Keratinocyte (primary cell): ENCODE measurements around the gene VAV1. TPM values are rescaled to one million over a fixed set of nuclear protein-coding genes. Genes with fewer than 3 reads are reported as not detected.

Source experiments
- DNase-seq: peaks from one replicate; pipeline ENCODE4 v3.0.0-alpha.2; 2011; ENCODE audit warnings: low read depth, missing footprints, low spot score
- FAIRE-seq: peaks from 2 replicates; lab custom pipeline; 2011; peaks lifted over from hg19 to GRCh38; lab: Jason Lieb, UNC
- H2AFZ ChIP-seq: 2 replicates; pipeline ENCODE4 v1.6.0; 2012; ENCODE audit warnings: low read length, control low read depth, inconsistent platforms; ENCODE audit not compliant: control insufficient read depth
- H3K27ac ChIP-seq: 2 replicates; pipeline ENCODE4 v1.5.1; 2011; ENCODE audit warnings: low read length; ENCODE audit not compliant: control insufficient read depth, insufficient read depth
- H3K27me3 ChIP-seq: 3 replicates; pipeline ENCODE4 v1.6.0; 2011; ENCODE audit warnings: low read length; ENCODE audit not compliant: control insufficient read depth, insufficient read depth; ENCODE audit errors: extremely low read depth
- H3K36me3 ChIP-seq, 2 experiments: 2 replicates in 1 of 2; 3 replicates in 1 of 2; pipeline ENCODE4 v1.5.1; 2011; ENCODE audit warnings: low read length in 2 of 2, mild to moderate bottlenecking in 1 of 2; ENCODE audit not compliant: control insufficient read depth in 2 of 2, insufficient read depth in 2 of 2; ENCODE audit errors: extremely low read depth in 1 of 2
- H3K4me1 ChIP-seq: 3 replicates; pipeline ENCODE4 v1.5.1; 2011; ENCODE audit warnings: low read length; ENCODE audit not compliant: control insufficient read depth, insufficient read depth; ENCODE audit errors: extremely low read depth
- H3K4me2 ChIP-seq: 3 replicates; pipeline ENCODE4 v1.6.0; 2011; ENCODE audit warnings: low read depth, low read length; ENCODE audit not compliant: control insufficient read depth, insufficient read depth; ENCODE audit errors: extremely low read depth
- H3K4me3 ChIP-seq, 3 experiments: fragments of 200-600 bp in 1 of 3; sonication (generic) in 1 of 3; 2 replicates in 2 of 3; 3 replicates in 1 of 3; pipeline ENCODE4 v1.5.1; 2011 to 2016; ENCODE audit warnings: low read length in 3 of 3, mild to moderate bottlenecking in 3 of 3, control low read depth in 2 of 3, inconsistent platforms in 1 of 3, low read depth in 1 of 3, mixed read lengths in 1 of 3, mixed run types in 1 of 3, moderate library complexity in 1 of 3; ENCODE audit not compliant: control insufficient read depth in 2 of 3, insufficient read depth in 2 of 3; ENCODE audit errors: extremely low read depth in 1 of 3
- H3K79me2 ChIP-seq: 2 replicates; pipeline ENCODE4 v1.6.0; 2012; ENCODE audit warnings: low read length; ENCODE audit not compliant: control insufficient read depth, insufficient read depth
- H3K9ac ChIP-seq: 3 replicates; pipeline ENCODE4 v1.6.0; 2011; ENCODE audit warnings: low read length; ENCODE audit not compliant: control insufficient read depth, insufficient read depth; ENCODE audit errors: extremely low read depth
- H3K9me1 ChIP-seq: 3 replicates; pipeline ENCODE4 v1.6.0; 2011; ENCODE audit warnings: low read length; ENCODE audit not compliant: control insufficient read depth, insufficient read depth; ENCODE audit errors: extremely low read depth
- H3K9me3 ChIP-seq: 2 replicates; pipeline ENCODE4 v1.5.1; 2012; ENCODE audit warnings: low read depth, low read length; ENCODE audit not compliant: control insufficient read depth
- H4K20me1 ChIP-seq: 3 replicates; pipeline ENCODE4 v1.6.0; 2011; ENCODE audit warnings: low read length; ENCODE audit not compliant: control insufficient read depth, insufficient read depth; ENCODE audit errors: extremely low read depth
- CTCF ChIP-seq, 3 experiments: IDR thresholded peaks in 1 of 3; conservative IDR thresholded peaks in 1 of 3; optimal IDR thresholded peaks in 1 of 3; 2 replicates in 2 of 3; 3 replicates in 1 of 3; pipeline versions ENCODE3 to v1.5.1; 2011; ENCODE audit warnings: low read length in 3 of 3, mild to moderate bottlenecking in 3 of 3, moderate library complexity in 2 of 3, control low read depth in 1 of 3, inconsistent platforms in 1 of 3; ENCODE audit not compliant: insufficient read depth in 2 of 3; ENCODE audit errors: extremely low read depth in 1 of 3
- EZH2 ChIP-seq: IDR thresholded peaks from one replicate; pipeline ENCODE4 v1.6.1; 2012; ENCODE audit warnings: inconsistent platforms, mild to moderate bottlenecking, low read length, moderate library complexity
- dilution Hi-C: fragments of 300-500 bp; cut with MboI; formaldehyde crosslinking; loops from one replicate; pipeline ENCODE4 v1.7.0; 2020; ENCODE audit warnings: low sequenced_read_pairs; ENCODE audit not compliant: extremely low pct_ligation_motif_present
- polyA plus RNA-seq, 5 experiments: library from polyadenylated mRNA; depleted of rRNA in 3 of 5; stranded (reverse) in 3 of 5; stranded (forward) in 1 of 5; unstranded in 1 of 5; fragments of >200 nt; gene quantifications; 1 replicate in 1 of 5; 2 replicates in 3 of 5; 3 replicates in 1 of 5; pipeline versions ENCODE4 v1.2.1 to v1.2.3, GENCODE V29; 2011 to 2012; ENCODE audit warnings: missing spikeins in 2 of 5, low read depth in 1 of 5, low replicate concordance in 1 of 5

VAV1 gene
- polyA plus RNA-seq, 1 donor (not counting 4 experiments of a cell fraction or from before 2014, with no cell fraction given), result 0.42 TPM

GRCh38 chr19:6752256-6753177 lies 20.0 kb upstream of the VAV1 start:
- H3K27ac ChIP-seq, result no peak overlapping the region
- no peak overlapping the region for H3K4me3 ChIP-seq

GRCh38 chr19:6753178-6754031 lies 19.1 kb upstream of the VAV1 start:
- dilution Hi-C loops, result no loop called here
- H3K27ac ChIP-seq, result peak overlapping the region; percentile 64
- H3K4me2 ChIP-seq, result no peak overlapping the region
- H4K20me1 ChIP-seq, result peaks cover 12% of the 10 kb centered on the region
- no peaks in the 10 kb centered on the region for H3K4me1 ChIP-seq
- peak; percentile 23 for FAIRE-seq
- peaks cover 35 to 43% of the 10 kb centered on the region in 2 experiments for H3K36me3 ChIP-seq
- TF ChIP-seq EZH2 (no peak), CTCF (optimal IDR thresholded peaks at IDR 0.05 in 1 of 3, IDR thresholded peaks at IDR 0.05 in 1 of 3, conservative IDR thresholded peaks at IDR 0.05 in 1 of 3; ENCODE audit: extremely low read depth in 1 of 3, insufficient read depth in 2 of 3, low read length in 3 of 3) (peak in 2 of 3 experiments; percentile 34 to 62)
- H3K9ac ChIP-seq, result peak overlapping the region; percentile 33
- H3K79me2 ChIP-seq, result no peaks in the 10 kb centered on the region
- H2AFZ ChIP-seq, result no peak overlapping the region
- no peak overlapping the region for H3K4me3 ChIP-seq
- H3K9me1 ChIP-seq, result no peaks in the 10 kb centered on the region
- no peaks in the 10 kb centered on the region for H3K9me3 ChIP-seq
- DNase-seq, result no peak
- H3K27me3 ChIP-seq, result no peaks in the 10 kb centered on the region

More at GRCh38 chr19:6752256-6753177, 20.0 kb upstream of the VAV1 start:
- Histone ChIP-seq H3K36me3 (peaks cover 37 to 46% of the 10 kb centered on the region in 2 experiments), H3K27me3 (no peaks in the 10 kb centered on the region), H3K9me1 (no peaks in the 10 kb centered on the region), H4K20me1 (peaks cover 11% of the 10 kb centered on the region), H2AFZ (no peak overlapping the region), H3K4me2 (no peak overlapping the region), H3K9me3 (no peaks in the 10 kb centered on the region), H3K9ac (no peak overlapping the region), H3K79me2 (no peaks in the 10 kb centered on the region), H3K4me1 (no peaks in the 10 kb centered on the region)
- DNase-seq, result no peak
- dilution Hi-C loops, result no loop called here
- FAIRE-seq, result no peak
- TF ChIP-seq CTCF (optimal IDR thresholded peaks at IDR 0.05 in 1 of 3, IDR thresholded peaks at IDR 0.05 in 1 of 3, conservative IDR thresholded peaks at IDR 0.05 in 1 of 3; ENCODE audit: extremely low read depth in 1 of 3, insufficient read depth in 2 of 3, low read length in 3 of 3), result no peak
- TF ChIP-seq EZH2, result no peak
